GM18907 (cell line): ENCODE results near the gene TMEM260.
"Not testable (repeated sequence)": the region's sequence is repeated elsewhere in the genome, so short reads cannot be mapped to it uniquely, and the experiment has no call there.

ENCODE experiments used
- ATAC-seq: cut with Tn5 transposase; IDR thresholded peaks from one replicate; pipeline ENCODE4 v1.9.1; 2021; ENCODE audit warnings: mild to moderate bottlenecking, moderate library complexity; ENCODE audit not compliant: unreplicated experiment

TMEM260 gene

GRCh38 chr14:56594428-56594827 lies 14.8 kb downstream of the TMEM260 start:
- ATAC-seq = no peak

GRCh38 chr14:56598519-56598918 lies 18.9 kb downstream of the TMEM260 start:
- ATAC-seq = no peak

GRCh38 chr14:56603648-56604047 lies 24.1 kb downstream of the TMEM260 start:
- ATAC-seq = no peak

GRCh38 chr14:56608689-56609088 lies 29.1 kb downstream of the TMEM260 start:
- no peak for ATAC-seq

GRCh38 chr14:56611663-56612062 lies 32.1 kb downstream of the TMEM260 start:
- not testable (repeated sequence) for ATAC-seq

GRCh38 chr14:56617084-56617483 lies 37.5 kb downstream of the TMEM260 start:
- ATAC-seq = no peak

GRCh38 chr14:56630707-56631106 lies 51.1 kb downstream of the TMEM260 start:
- no peak for ATAC-seq

- no peak for ATAC-seq
Observed at GRCh38 chr14:56632195-56632594, 52.6 kb downstream of the TMEM260 start.

- no peak for ATAC-seq
Observed at GRCh38 chr14:56633544-56633943, 53.9 kb downstream of the TMEM260 start.

GRCh38 chr14:56635041-56635440 lies 55.4 kb downstream of the TMEM260 start:
- ATAC-seq = no peak

GRCh38 chr14:56647493-56647892 lies 67.9 kb downstream of the TMEM260 start:
- ATAC-seq = no peak

- ATAC-seq = no peak
Observed at GRCh38 chr14:56648508-56649301, 69.1 kb downstream of the TMEM260 start.

GRCh38 chr14:56649382-56649781 lies 69.8 kb downstream of the TMEM260 start:
- ATAC-seq = no peak

GRCh38 chr14:56650048-56650447 lies 70.5 kb downstream of the TMEM260 start:
- no peak for ATAC-seq

- no peak for ATAC-seq
Observed at GRCh38 chr14:56650979-56651378, 71.4 kb downstream of the TMEM260 start.

GRCh38 chr14:56657604-56658003 lies 78.0 kb downstream of the TMEM260 start:
- ATAC-seq = no peak

- no peak for ATAC-seq
Observed at GRCh38 chr14:56659378-56659777, 79.8 kb downstream of the TMEM260 start.

- no peak for ATAC-seq
Observed at GRCh38 chr14:56659964-56660551, 80.5 kb downstream of the TMEM260 start.

- no peak for ATAC-seq
Observed at GRCh38 chr14:56660677-56661389, 81.2 kb downstream of the TMEM260 start.

GRCh38 chr14:56661478-56661877 lies 81.9 kb downstream of the TMEM260 start:
- no peak for ATAC-seq

- ATAC-seq = no peak
Observed at GRCh38 chr14:56664811-56665421, 85.3 kb downstream of the TMEM260 start.
